Right hindlimb (tissue), 1 donor: ENCODE data around the gene MTHFD2L.
"Not testable (repeated sequence)": the region's sequence is repeated elsewhere in the genome, so short reads cannot be mapped to it uniquely, and the experiment has no call there.

Source experiments
- DNase-seq: peaks from one replicate; pipeline ENCODE4 v3.0.0-alpha.2; 2018

MTHFD2L gene

GRCh38 chr4:74190919-74191397, 33.0 kb downstream of the MTHFD2L start:
- no peak for DNase-seq

- no peak for DNase-seq
Measured at GRCh38 chr4:74197080-74197479, 39.2 kb downstream of the MTHFD2L start.

GRCh38 chr4:74202062-74202586, 44.2 kb downstream of the MTHFD2L start:
- DNase-seq = no peak

- no peak for DNase-seq
Measured at GRCh38 chr4:74203467-74203866, 45.5 kb downstream of the MTHFD2L start.

- no peak for DNase-seq
Measured at GRCh38 chr4:74205046-74205445, 47.1 kb downstream of the MTHFD2L start.

GRCh38 chr4:74205559-74205958, 47.6 kb downstream of the MTHFD2L start:
- DNase-seq = no peak

GRCh38 chr4:74206088-74206825, 48.3 kb downstream of the MTHFD2L start:
- no peak for DNase-seq

- not testable (repeated sequence) for DNase-seq
Measured at GRCh38 chr4:74214457-74215159, 56.7 kb downstream of the MTHFD2L start.

- DNase-seq = not testable (repeated sequence)
Measured at GRCh38 chr4:74215236-74215635, 57.3 kb downstream of the MTHFD2L start.

- DNase-seq = no peak
Measured at GRCh38 chr4:74217365-74217764, 59.4 kb downstream of the MTHFD2L start.

GRCh38 chr4:74218201-74218600, 60.3 kb downstream of the MTHFD2L start:
- DNase-seq = no peak

GRCh38 chr4:74219240-74219639, 61.3 kb downstream of the MTHFD2L start:
- DNase-seq = no peak

GRCh38 chr4:74223098-74223497, 65.2 kb downstream of the MTHFD2L start:
- DNase-seq = no peak

- no peak for DNase-seq
Measured at GRCh38 chr4:74223801-74224200, 65.9 kb downstream of the MTHFD2L start.

- DNase-seq = peak; percentile 37
Measured at GRCh38 chr4:74228691-74229640, 71.0 kb downstream of the MTHFD2L start.

- no peak for DNase-seq
Measured at GRCh38 chr4:74230902-74231499, 73.1 kb downstream of the MTHFD2L start.

GRCh38 chr4:74235135-74235534, 77.2 kb downstream of the MTHFD2L start:
- DNase-seq = no peak

- no peak for DNase-seq
Measured at GRCh38 chr4:74237425-74237966, 79.6 kb downstream of the MTHFD2L start.

- DNase-seq = no peak
Measured at GRCh38 chr4:74244049-74244448, 86.1 kb downstream of the MTHFD2L start.

- no peak for DNase-seq
Measured at GRCh38 chr4:74252933-74253332, 95.0 kb downstream of the MTHFD2L start.

GRCh38 chr4:74254386-74254785, 96.5 kb downstream of the MTHFD2L start:
- DNase-seq = no peak

- DNase-seq = no peak
Measured at GRCh38 chr4:74255096-74255495, 97.2 kb downstream of the MTHFD2L start.
